G401 (cell line): ENCODE measurements around the gene GATA2. TPM values are rescaled to one million over a fixed set of nuclear protein-coding genes. Genes with fewer than 3 reads are reported as not detected.

Experiments
- DNase-seq: peaks from one replicate; pipeline ENCODE4 v3.0.0-alpha.2; 2015; ENCODE audit warnings: low spot score
- in situ Hi-C: cut with HindIII; loops from 2 replicates; pipeline ENCODE4 v1.10.0; 2016; ENCODE audit warnings: low sequenced_read_pairs, mixed read lengths
- total RNA-seq: library from RNA; depleted of rRNA; stranded (reverse); fragments of >200 nt; shearing (Covaris generic); gene quantifications from 2 replicates; pipeline ENCODE4 v1.2.3, GENCODE V29; 2014; rRNA removed

GATA2 gene
- total RNA-seq: 81.0 and 85.0 TPM in 2 replicates

DNA sequence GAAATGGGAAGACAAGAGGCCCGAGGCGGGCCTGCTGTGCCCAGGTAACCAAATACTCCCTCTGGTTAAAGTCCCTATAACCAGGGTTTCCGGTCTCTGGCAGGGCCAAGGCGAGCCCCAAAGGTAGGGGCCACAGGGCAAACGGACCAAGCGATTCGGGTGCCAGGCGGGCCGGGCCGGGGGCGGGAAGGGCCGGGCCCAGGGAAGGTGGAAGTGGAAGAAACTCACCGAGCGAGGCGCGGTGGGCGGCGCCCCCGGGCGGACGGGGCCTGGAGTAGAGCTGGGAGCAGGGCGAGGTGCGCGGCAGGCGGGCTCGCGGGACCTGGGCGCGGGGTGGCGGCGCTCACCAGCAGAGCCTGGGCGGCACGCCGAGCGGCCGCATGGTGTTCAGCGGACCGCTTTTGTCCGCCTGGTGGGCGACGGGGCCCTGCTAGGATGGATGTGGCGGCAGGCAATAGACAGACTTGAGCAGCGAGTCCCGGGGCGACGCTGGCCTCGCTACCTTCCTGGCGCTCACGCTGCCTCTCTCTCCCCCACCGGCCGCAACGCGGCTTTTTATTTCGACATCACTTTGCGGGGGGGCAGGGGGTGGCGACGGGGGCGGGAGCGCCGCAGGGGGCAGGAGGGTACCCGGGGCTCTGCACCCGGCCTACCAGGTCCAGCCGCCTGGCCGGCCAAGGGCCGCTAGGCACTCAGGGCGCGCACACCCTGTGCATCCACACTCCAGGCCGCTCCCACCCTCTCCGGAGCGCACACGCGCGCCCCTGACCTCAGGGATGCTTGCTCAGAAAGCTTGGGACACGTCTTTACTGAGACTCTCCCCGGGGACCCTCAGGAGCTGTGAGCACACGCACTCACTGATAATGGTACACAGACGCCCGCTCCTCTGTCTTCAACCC is at the start of gene GATA2:
GATA2 (minus strand) TSS at position 531 of the 899 bp plus-strand sequence. CDS start 6,170 bp downstream, outside the sequence.
- no peak for DNase-seq
- in situ Hi-C loops: no loop called here

DNA sequence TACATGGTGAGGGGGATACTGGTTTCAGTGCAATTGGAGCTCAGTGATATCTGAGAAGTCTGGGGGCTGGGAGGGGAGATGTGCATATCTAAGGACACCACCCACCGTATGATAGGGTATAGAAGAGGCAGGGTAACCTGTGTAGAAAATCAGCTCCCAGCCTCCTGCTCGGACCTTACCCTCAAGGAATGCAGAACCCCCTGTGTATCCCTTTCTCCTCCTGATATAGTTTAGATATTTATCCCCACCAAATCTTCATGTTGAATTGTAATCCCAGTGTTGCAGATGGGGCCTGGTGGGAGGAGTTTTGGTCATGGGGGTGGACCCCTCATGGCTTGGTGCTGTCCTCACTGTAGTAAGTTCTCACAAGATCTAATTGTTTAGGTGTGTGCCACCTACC is 48.2 kb upstream of the GATA2 start:
- DNase-seq: no peak
- in situ Hi-C loops: no loop called here

DNA sequence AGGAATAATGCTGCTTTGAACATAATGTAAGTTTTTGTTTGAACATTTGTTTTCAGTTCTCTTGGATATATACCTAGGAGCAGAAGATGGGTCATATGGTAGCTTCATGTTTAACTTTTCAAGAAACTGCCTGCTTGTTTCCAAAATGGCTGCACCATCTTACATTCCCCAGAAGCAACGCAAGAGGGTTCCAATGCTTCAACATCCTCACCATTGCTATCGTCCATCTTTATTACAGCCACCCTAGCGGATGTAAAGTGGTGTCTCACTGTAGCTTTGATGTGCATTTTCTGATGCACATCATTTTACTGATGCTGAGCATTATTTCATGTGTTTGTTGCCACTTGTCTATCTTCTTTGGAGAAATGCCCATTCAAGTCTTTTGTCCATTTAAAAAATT is 46.4 kb upstream of the GATA2 start:
- in situ Hi-C loops: loop anchor here (5.0 kb wide), 1 partner anchor 38 kb away; no protein-coding TSS in a partner anchor

DNA sequence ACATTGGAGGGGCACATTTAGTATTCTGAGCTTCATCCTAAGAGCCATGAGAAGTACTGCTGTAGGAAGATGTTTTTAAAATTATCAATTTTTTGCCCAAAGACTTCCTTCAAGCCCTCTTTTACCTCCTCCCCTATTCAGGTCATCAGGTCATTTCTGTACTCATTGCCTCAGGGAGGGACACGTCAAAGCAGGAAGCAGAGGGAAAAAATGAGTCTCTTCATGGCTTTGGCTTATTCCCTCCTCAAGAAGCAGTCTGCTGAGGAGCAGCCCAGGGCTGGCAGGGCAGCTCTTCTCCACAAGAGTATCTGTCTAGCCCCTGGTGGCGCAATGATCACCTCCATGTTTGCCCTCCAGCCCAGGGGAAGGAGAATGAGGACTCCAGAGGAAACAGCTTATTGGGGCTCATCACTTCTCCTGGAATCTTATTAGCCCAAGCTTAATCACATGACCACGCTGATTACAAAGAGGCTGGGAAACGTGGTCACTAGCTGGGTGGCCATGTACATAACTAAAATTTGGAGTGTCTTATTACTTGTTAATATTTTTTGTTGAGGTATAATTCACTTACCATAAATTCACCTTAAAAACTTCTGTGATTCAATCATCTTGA is 44.2 kb upstream of the GATA2 start:
- no peak for DNase-seq
- in situ Hi-C loops: loop anchor here (5.0 kb wide), 1 partner anchor 40 kb away; no protein-coding TSS in a partner anchor

More for the DNA sequence above, 46.4 kb upstream of the GATA2 start:
- DNase-seq: no peak

DNA sequence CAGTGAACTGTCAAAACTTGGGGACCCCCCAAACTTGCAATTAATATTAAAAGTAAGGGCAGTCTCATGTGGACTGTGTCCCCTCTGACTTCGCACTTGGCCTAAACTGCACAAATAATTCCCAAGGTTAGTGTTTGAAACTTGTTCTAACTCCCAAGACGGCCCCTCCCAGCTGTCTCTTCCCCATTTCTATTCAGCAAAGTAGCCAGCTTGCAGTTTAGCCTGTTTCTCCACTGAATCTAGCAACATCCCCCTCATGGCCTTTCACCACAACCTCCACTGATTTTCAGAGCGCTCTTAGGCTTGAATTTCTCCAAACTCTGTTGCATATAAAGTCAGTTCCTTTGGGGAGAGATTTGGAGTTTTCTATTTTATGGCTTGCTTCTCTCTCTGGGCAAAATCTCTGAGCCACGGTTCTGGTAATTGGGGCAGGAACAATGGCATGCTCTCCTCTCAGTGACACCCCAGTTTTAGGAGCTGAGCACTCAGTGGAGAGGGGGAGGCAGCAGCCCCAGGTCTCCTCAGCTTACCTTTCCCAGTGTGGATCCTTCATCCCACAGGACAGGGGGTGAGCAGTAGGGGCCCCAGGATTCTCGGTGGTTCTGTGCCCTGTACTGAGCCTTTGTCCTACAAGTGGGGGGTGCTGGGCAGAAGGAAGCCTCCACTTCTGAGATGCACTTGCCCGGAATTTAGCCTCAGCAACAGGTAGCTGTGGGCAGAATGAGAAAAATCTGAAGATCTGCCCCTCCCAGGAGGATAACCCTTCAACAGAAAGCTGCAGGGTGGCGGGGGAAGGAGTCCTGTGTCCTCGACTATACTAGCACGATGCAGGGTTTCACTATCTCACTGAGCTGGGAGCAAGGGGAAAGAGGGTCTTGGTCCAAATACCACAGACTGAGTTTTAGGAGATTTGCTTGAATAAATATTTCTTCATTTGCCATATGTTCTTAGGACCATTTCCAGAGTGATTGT is 39.3 kb upstream of the GATA2 start:
- in situ Hi-C loops: no loop called here
- DNase-seq: no peak

DNA sequence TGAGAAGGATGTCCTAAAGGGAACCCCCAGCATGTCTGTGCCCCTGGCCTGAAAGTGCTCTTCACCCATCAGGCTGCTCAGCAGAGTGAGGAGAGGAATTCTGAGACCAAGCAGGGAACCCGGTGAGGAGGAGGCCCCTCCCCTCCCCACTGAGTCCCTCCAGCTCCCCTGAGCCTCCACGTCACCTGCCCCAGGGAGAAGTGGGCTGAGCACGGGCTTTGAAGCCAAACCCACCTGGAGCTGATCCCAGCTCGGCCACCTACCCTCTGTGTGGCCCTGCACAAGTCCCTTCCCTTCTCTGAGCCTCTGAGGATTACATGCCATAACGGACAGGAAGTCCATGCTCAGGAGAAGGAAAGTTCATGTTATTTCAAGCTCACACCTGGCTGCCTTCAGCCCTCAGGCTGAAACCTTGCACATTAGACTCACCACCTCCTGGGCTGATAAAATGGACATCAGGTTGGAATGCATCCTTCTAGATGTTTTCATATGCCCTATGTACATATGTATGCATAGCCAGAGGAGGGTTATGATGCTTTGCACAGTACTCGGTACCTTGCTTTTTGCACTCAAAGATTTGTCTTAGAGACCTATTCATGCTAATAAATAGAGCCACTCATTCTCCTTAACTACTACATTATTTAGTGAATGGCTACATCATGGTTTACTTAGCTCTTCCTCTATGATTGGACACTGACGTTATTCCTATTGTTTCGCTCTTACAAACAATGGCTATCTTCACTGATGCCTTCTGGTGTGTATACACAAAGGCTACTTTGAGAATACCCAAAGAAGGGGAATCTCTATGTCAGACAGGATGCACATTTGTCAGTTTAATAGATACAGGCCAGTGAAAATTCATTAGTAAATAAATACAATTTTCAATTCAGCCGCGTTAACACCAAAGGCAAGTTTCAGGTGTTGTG is 31.6 kb upstream of the GATA2 start:
- in situ Hi-C loops: no loop called here
- no peak for DNase-seq

GRCh38 chr3:128523591-128523990 is 30.6 kb upstream of the GATA2 start:
- no peak for DNase-seq
- in situ Hi-C loops: no loop called here

DNA sequence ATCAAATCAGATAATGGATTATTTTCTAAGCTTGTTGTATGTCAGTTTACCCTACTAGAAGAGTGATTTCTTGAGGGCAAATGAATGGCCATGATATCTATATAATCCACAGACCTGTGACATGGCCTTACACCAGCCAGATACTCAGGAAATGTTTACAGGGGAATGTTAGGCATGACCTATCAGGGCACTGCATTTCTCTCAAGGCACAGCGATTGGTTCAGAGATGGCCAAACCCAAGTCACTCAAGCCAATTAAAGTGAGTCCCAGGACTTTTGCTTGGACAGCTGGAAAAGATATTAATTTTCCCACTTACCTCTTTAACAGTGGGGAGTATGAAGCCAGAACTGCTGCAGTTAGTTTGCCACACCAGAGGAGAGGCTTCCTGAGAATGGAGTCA is 28.7 kb upstream of the GATA2 start:
- in situ Hi-C loops: no loop called here
- no peak for DNase-seq

DNA sequence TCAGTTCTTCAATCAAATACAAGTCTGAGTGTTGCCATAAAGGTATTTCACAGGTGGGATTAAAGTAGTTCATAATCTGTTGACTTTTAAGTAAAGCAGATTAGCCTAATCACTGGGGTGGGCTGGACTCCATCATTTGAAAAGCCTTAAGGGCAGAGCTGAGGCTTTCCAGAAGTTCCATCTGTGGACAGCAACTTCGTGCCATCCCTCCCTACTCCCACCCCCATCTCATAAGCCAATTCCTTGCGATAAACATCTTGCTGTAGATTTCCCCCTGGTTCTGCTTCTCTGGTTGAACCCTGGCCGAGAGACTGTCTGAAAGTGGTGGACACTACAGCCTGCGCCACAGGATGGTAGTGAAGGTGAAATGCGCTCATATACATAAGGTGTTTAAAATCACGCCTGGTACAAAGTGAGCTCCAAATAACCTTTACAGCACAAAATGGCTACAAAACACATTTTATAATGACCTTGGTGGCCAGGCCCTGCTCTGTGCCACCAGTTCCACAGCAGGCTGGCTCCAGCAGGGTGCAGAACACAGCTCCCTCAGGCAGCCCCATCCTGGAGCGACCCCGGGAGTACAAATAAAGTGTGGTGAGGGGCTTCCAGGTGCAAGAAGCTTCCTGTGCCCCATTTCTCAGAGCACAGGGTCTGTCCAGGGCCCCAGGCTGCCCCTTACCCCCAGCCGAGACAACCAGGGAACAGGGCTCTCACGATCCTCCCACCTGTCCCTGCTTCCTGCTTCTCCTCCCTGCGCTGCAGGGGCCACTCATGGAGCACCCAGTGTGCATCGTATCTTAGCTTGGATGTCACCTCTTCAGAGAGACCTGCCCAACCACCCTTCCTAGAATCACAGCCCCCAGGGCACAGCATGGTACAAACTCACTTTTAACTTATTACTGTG is 25.8 kb upstream of the GATA2 start:
- in situ Hi-C loops: no loop called here
- DNase-seq: no peak

- in situ Hi-C loops: no loop called here
- no peak for DNase-seq
Measured at GRCh38 chr3:128517648-128518047, 24.6 kb upstream of the GATA2 start.

DNA sequence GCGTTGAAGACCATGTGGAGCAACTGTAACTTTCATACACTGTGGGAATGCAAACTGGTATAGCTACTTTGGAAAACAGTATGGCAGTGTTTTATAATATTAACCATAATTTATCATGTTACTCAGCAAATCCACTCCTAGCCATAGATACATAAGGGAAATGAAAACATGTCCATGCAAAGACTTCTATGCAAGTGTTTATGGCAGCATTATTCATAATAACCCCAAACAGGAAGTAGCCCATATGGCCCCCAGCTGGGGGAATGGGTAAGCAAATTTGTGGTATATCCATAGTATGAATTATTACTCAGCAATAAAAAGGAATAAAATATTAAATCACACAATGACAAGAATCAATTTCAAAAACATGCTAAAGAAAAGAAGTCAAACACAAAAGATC is 23.0 kb upstream of the GATA2 start:
- DNase-seq: no peak
- in situ Hi-C loops: no loop called here

- no peak for DNase-seq
- in situ Hi-C loops: no loop called here
Measured at GRCh38 chr3:128508852-128509251, 15.9 kb upstream of the GATA2 start.

GRCh38 chr3:128506754-128507153 is 13.8 kb upstream of the GATA2 start:
- no peak for DNase-seq
- in situ Hi-C loops: no loop called here

- in situ Hi-C loops: no loop called here
- DNase-seq: no peak
Measured at GRCh38 chr3:128505771-128506170, 12.8 kb upstream of the GATA2 start.

- in situ Hi-C loops: no loop called here
- DNase-seq: no peak
Measured at GRCh38 chr3:128504963-128505730, 12.1 kb upstream of the GATA2 start.

GRCh38 chr3:128504533-128504915 is 11.5 kb upstream of the GATA2 start:
- no peak for DNase-seq
- in situ Hi-C loops: no loop called here
